ENCODE measurements around the gene MIP.

Gene MIP

DNA sequence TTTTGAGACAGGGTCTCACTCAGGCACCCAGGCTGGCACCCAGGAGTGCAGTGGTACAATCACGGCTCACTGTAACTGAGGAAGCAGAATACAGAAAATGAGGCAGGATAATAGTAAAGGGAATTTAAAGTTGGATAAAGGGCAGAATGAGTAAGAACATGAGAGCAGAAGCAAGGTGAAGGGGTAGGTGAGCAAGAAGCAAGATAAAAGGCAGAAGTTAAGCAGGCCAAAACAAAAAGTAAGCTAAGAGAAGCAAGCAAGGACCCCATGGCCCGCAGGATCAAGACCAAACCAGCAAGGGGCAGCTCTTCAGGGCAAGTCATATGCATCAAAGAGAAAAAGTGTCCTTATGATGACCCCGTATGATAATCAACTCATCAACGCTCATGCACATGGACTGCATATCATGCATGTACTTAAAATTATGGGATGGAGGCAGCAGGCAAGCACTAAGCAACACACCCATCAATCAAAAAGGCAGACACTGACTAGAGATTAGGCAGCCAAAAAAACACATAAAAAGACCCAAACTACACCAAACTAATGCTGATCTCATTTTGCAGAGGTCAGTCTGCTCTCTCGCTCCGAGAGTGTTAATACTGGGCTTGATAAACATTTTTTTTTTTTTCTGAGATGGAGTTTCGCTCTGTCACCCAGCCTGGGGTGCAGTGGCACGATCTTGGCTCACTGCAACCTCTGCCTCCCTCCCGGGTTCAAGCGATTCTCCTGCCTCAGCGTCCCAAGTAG is 16.9 kb downstream of the MIP start:
- Histone ChIP-seq H3K36me3 (ENCODE audit: control insufficient read depth, insufficient read depth, low read length) (no peaks in the 10 kb centered on the region), H3K27me3 (ENCODE audit: insufficient read depth, low read length, poor library complexity) (no peaks in the 10 kb centered on the region), H4K5ac (ENCODE audit: low read length) (no peak overlapping the region), H3K27ac (ENCODE audit: low read depth, low read length) (no peak overlapping the region), H2BK15ac (replicated peaks; ENCODE audit: low read depth) (no peak overlapping the region), H2BK120ac (ENCODE audit: low read depth, low read length) (no peak overlapping the region), H3K18ac (ENCODE audit: low read length) (no peak overlapping the region), H3K79me2 (ENCODE audit: control insufficient read depth, insufficient read depth, low read length) (peaks cover 15% of the 10 kb centered on the region), H3K4me2 (ENCODE audit: low read length) (no peak overlapping the region), H3K4me3 (ENCODE audit: low read length) (no peak overlapping the region), H2AK5ac (ENCODE audit: low read length) (no peak overlapping the region), H3K56ac (ENCODE audit: low read length) (no peak overlapping the region), H3K23ac (ENCODE audit: low read length) (no peak overlapping the region), H2BK5ac (ENCODE audit: low read length) (no peak overlapping the region), H3K4ac (ENCODE audit: low read depth, low read length) (no peak overlapping the region), H3K9ac (ENCODE audit: low read length) (no peak overlapping the region), H3K79me1 (ENCODE audit: low read length) (peaks cover 10% of the 10 kb centered on the region), H3K4me1 (ENCODE audit: control insufficient read depth, low read depth, low read length) (no peaks in the 10 kb centered on the region), H4K8ac (ENCODE audit: low read depth, low read length) (no peak overlapping the region)
- no peak for DNase-seq
- no CpG with 5 or more reads among the region's 11 CpGs for WGBS (ENCODE audit: extremely low coverage, insufficient coverage, low lambda C conversion rate)

DNA sequence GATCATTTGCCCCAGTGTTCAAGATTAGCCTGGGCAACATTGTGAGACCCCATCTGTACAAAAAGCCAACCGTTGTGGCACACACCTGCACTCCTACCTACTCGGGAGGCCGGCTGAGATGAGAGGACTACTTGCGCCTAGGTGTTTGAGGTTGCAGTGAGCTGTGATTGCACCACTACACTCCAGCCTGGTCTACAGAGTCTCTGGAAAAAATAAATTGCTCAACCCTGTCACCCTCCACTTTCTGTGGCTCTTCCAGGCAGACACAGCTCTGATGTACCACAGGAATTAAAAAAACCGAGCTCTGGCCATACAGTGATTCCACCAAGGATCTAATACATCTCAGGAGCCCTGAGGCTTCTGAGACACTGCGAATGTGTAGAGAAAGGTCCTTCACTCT is 19.6 kb downstream of the MIP start:
- Histone ChIP-seq H3K9ac (ENCODE audit: low read length) (no peak overlapping the region), H3K56ac (ENCODE audit: low read length) (no peak overlapping the region), H3K18ac (ENCODE audit: low read length) (no peak overlapping the region), H3K27me3 (ENCODE audit: insufficient read depth, low read length, poor library complexity) (no peaks in the 10 kb centered on the region), H3K79me1 (ENCODE audit: low read length) (peaks cover 10% of the 10 kb centered on the region), H3K4me1 (ENCODE audit: control insufficient read depth, low read depth, low read length) (no peaks in the 10 kb centered on the region), H3K4me3 (ENCODE audit: low read length) (no peak overlapping the region), H4K5ac (ENCODE audit: low read length) (no peak overlapping the region), H2AK5ac (ENCODE audit: low read length) (no peak overlapping the region), H4K8ac (ENCODE audit: low read depth, low read length) (no peak overlapping the region), H2BK120ac (ENCODE audit: low read depth, low read length) (no peak overlapping the region), H3K27ac (ENCODE audit: low read depth, low read length) (no peak overlapping the region), H3K4ac (ENCODE audit: low read depth, low read length) (no peak overlapping the region), H2BK15ac (replicated peaks; ENCODE audit: low read depth) (no peak overlapping the region), H3K4me2 (ENCODE audit: low read length) (no peak overlapping the region), H3K36me3 (ENCODE audit: control insufficient read depth, insufficient read depth, low read length) (peaks cover 6% of the 10 kb centered on the region), H2BK5ac (ENCODE audit: low read length) (no peak overlapping the region), H3K23ac (ENCODE audit: low read length) (no peak overlapping the region), H3K79me2 (ENCODE audit: control insufficient read depth, insufficient read depth, low read length) (peaks cover 9% of the 10 kb centered on the region)
- no CpG with 5 or more reads among the region's 6 CpGs for WGBS (ENCODE audit: extremely low coverage, insufficient coverage, low lambda C conversion rate)
- no peak for DNase-seq

GRCh38 chr12:56431850-56432249 is 22.6 kb downstream of the MIP start:
- Histone ChIP-seq H2BK120ac (ENCODE audit: low read depth, low read length) (no peak overlapping the region), H3K18ac (ENCODE audit: low read length) (no peak overlapping the region), H4K5ac (ENCODE audit: low read length) (no peak overlapping the region), H3K27ac (ENCODE audit: low read depth, low read length) (no peak overlapping the region), H2BK5ac (ENCODE audit: low read length) (no peak overlapping the region), H3K79me1 (ENCODE audit: low read length) (peaks cover 4% of the 10 kb centered on the region), H2BK15ac (replicated peaks; ENCODE audit: low read depth) (no peak overlapping the region), H3K56ac (ENCODE audit: low read length) (no peak overlapping the region), H3K4me3 (ENCODE audit: low read length) (no peak overlapping the region), H3K36me3 (ENCODE audit: control insufficient read depth, insufficient read depth, low read length) (peaks cover 9% of the 10 kb centered on the region), H3K79me2 (ENCODE audit: control insufficient read depth, insufficient read depth, low read length) (peaks cover 2% of the 10 kb centered on the region), H4K8ac (ENCODE audit: low read depth, low read length) (no peak overlapping the region), H2AK5ac (ENCODE audit: low read length) (no peak overlapping the region), H3K9ac (ENCODE audit: low read length) (no peak overlapping the region), H3K4ac (ENCODE audit: low read depth, low read length) (no peak overlapping the region), H3K27me3 (ENCODE audit: insufficient read depth, low read length, poor library complexity) (no peaks in the 10 kb centered on the region), H3K4me2 (ENCODE audit: low read length) (no peak overlapping the region), H3K4me1 (ENCODE audit: control insufficient read depth, low read depth, low read length) (no peaks in the 10 kb centered on the region), H3K23ac (ENCODE audit: low read length) (no peak overlapping the region)
- DNase-seq = no peak
- no CpG with 5 or more reads among the region's 3 CpGs for WGBS (ENCODE audit: extremely low coverage, insufficient coverage, low lambda C conversion rate)

- Histone ChIP-seq H3K4me1 (ENCODE audit: control insufficient read depth, low read depth, low read length) (no peaks in the 10 kb centered on the region), H4K8ac (ENCODE audit: low read depth, low read length) (no peak overlapping the region)
- no CpG with 5 or more reads among the region's 11 CpGs for WGBS (ENCODE audit: extremely low coverage, insufficient coverage, low lambda C conversion rate)
Measured at GRCh38 chr12:56431288-56431687, 23.2 kb downstream of the MIP start.

DNA sequence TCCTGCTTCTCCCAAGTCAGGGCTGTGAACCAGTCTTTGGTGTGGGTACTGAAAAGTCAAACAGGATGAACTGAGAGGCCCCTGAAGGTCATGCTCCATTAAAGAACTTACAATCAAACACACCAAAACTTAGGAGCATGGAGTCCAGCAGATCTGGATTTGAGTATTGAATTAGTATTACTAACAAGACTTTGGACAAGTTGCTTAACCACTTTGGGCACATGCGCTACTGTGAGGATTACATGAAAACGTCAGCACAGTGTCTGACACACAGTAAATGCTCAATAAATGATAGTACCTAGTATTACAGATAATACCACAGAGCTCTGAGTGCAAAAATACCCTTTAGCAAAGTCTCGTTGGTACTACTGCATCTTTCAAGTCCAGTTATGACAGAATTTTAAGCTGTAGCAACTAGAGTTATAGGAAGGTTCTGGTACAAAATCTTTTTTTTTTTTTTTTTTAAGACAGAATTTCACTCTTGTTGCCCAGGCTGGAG is 28.5 kb downstream of the MIP start:
- Histone ChIP-seq H3K4me1 (ENCODE audit: control insufficient read depth, low read depth, low read length) (no peaks in the 10 kb centered on the region), H3K56ac (ENCODE audit: low read length) (no peak overlapping the region), H3K4ac (ENCODE audit: low read depth, low read length) (no peak overlapping the region), H3K79me2 (ENCODE audit: control insufficient read depth, insufficient read depth, low read length) (no peaks in the 10 kb centered on the region), H3K36me3 (ENCODE audit: control insufficient read depth, insufficient read depth, low read length) (peaks cover 20% of the 10 kb centered on the region), H2AK5ac (ENCODE audit: low read length) (no peak overlapping the region), H3K27me3 (ENCODE audit: insufficient read depth, low read length, poor library complexity) (no peaks in the 10 kb centered on the region), H3K9ac (ENCODE audit: low read length) (no peak overlapping the region), H3K23ac (ENCODE audit: low read length) (no peak overlapping the region), H4K8ac (ENCODE audit: low read depth, low read length) (no peak overlapping the region), H3K4me3 (ENCODE audit: low read length) (no peak overlapping the region), H3K4me2 (ENCODE audit: low read length) (no peak overlapping the region), H2BK15ac (replicated peaks; ENCODE audit: low read depth) (no peak overlapping the region), H2BK120ac (ENCODE audit: low read depth, low read length) (no peak overlapping the region), H3K79me1 (ENCODE audit: low read length) (no peaks in the 10 kb centered on the region), H4K5ac (ENCODE audit: low read length) (no peak overlapping the region), H3K27ac (ENCODE audit: low read depth, low read length) (no peak overlapping the region), H3K18ac (ENCODE audit: low read length) (no peak overlapping the region), H2BK5ac (ENCODE audit: low read length) (no peak overlapping the region)
- DNase-seq = no peak
- no CpG with 5 or more reads among the region's 3 CpGs for WGBS (ENCODE audit: extremely low coverage, insufficient coverage, low lambda C conversion rate)

More at GRCh38 chr12:56431288-56431687, 23.2 kb downstream of the MIP start:
- DNase-seq = no peak
- no peak overlapping the region for H3K4me3 ChIP-seq (ENCODE audit: low read length)
- H2AK5ac ChIP-seq (ENCODE audit: low read length) = no peak overlapping the region
- no peak overlapping the region for H3K4ac ChIP-seq (ENCODE audit: low read depth, low read length)
- H3K79me2 ChIP-seq (ENCODE audit: control insufficient read depth, insufficient read depth, low read length) = peaks cover 2% of the 10 kb centered on the region
- no peak overlapping the region for H3K23ac ChIP-seq (ENCODE audit: low read length)
- peaks cover 9% of the 10 kb centered on the region for H3K36me3 ChIP-seq (ENCODE audit: control insufficient read depth, insufficient read depth, low read length)
- H3K18ac ChIP-seq (ENCODE audit: low read length) = no peak overlapping the region
- no peak overlapping the region for H2BK5ac ChIP-seq (ENCODE audit: low read length)
- H4K5ac ChIP-seq (ENCODE audit: low read length) = no peak overlapping the region
- no peak overlapping the region for H3K4me2 ChIP-seq (ENCODE audit: low read length)
- no peak overlapping the region for H3K56ac ChIP-seq (ENCODE audit: low read length)
- H2BK15ac ChIP-seq (replicated peaks; ENCODE audit: low read depth) = no peak overlapping the region
- H3K9ac ChIP-seq (ENCODE audit: low read length) = no peak overlapping the region
- peaks cover 4% of the 10 kb centered on the region for H3K79me1 ChIP-seq (ENCODE audit: low read length)
- H3K27me3 ChIP-seq (ENCODE audit: insufficient read depth, low read length, poor library complexity) = no peaks in the 10 kb centered on the region
- H2BK120ac ChIP-seq (ENCODE audit: low read depth, low read length) = no peak overlapping the region
- H3K27ac ChIP-seq (ENCODE audit: low read depth, low read length) = no peak overlapping the region

GRCh38 chr12:56425193-56425592 is 29.3 kb downstream of the MIP start:
- H3K36me3 ChIP-seq (ENCODE audit: control insufficient read depth, insufficient read depth, low read length) = peaks cover 24% of the 10 kb centered on the region
- no CpG with 5 or more reads among the region's 1 CpG for WGBS (ENCODE audit: extremely low coverage, insufficient coverage, low lambda C conversion rate)
- H3K27ac ChIP-seq (ENCODE audit: low read depth, low read length) = no peak overlapping the region

More at GRCh38 chr12:56425193-56425592, 29.3 kb downstream of the MIP start:
- Histone ChIP-seq H3K9ac (ENCODE audit: low read length) (no peak overlapping the region), H3K56ac (ENCODE audit: low read length) (no peak overlapping the region), H4K8ac (ENCODE audit: low read depth, low read length) (no peak overlapping the region), H3K79me2 (ENCODE audit: control insufficient read depth, insufficient read depth, low read length) (no peaks in the 10 kb centered on the region), H3K23ac (ENCODE audit: low read length) (no peak overlapping the region), H2AK5ac (ENCODE audit: low read length) (no peak overlapping the region), H3K4me2 (ENCODE audit: low read length) (no peak overlapping the region), H4K5ac (ENCODE audit: low read length) (no peak overlapping the region), H2BK120ac (ENCODE audit: low read depth, low read length) (no peak overlapping the region), H2BK15ac (replicated peaks; ENCODE audit: low read depth) (no peak overlapping the region), H3K27me3 (ENCODE audit: insufficient read depth, low read length, poor library complexity) (no peaks in the 10 kb centered on the region), H3K4ac (ENCODE audit: low read depth, low read length) (no peak overlapping the region), H3K4me1 (ENCODE audit: control insufficient read depth, low read depth, low read length) (no peaks in the 10 kb centered on the region), H3K79me1 (ENCODE audit: low read length) (no peaks in the 10 kb centered on the region), H2BK5ac (ENCODE audit: low read length) (no peak overlapping the region), H3K4me3 (ENCODE audit: low read length) (no peak overlapping the region), H3K18ac (ENCODE audit: low read length) (no peak overlapping the region)
- no peak for DNase-seq

Measured in mesendoderm (in vitro differentiated cells).